Endothelial cell of umbilical vein (primary cell): Measurements from ENCODE around the gene CPNE7.

Experiments used
- EZH2 ChIP-seq: IDR thresholded peaks from 2 replicates; pipeline ENCODE4 v1.6.1; 2012; ENCODE audit warnings: borderline replicate concordance, low read depth, mild to moderate bottlenecking, moderate library complexity, low read length, inconsistent platforms; ENCODE audit not compliant: severe bottlenecking
- POLR2A ChIP-seq: IDR thresholded peaks from 2 replicates; pipeline ENCODE4 v1.6.1; 2012; ENCODE audit warnings: low read depth, mild to moderate bottlenecking, control low read depth, low read length
- TF ChIP-seq, protein P1 (sequence below), 2 donors: IDR thresholded peaks; 1 replicate in 1 of 2; 2 replicates in 1 of 2; pipeline ENCODE4 v1.5.1; 2011; ENCODE audit warnings: low read length in 2 of 2, mild to moderate bottlenecking in 2 of 2, moderate library complexity in 2 of 2, control low read depth in 1 of 2, inconsistent platforms in 1 of 2, low read depth in 1 of 2; ENCODE audit not compliant: insufficient read depth in 1 of 2; ENCODE audit errors: extremely low read depth in 1 of 2

DNA sequence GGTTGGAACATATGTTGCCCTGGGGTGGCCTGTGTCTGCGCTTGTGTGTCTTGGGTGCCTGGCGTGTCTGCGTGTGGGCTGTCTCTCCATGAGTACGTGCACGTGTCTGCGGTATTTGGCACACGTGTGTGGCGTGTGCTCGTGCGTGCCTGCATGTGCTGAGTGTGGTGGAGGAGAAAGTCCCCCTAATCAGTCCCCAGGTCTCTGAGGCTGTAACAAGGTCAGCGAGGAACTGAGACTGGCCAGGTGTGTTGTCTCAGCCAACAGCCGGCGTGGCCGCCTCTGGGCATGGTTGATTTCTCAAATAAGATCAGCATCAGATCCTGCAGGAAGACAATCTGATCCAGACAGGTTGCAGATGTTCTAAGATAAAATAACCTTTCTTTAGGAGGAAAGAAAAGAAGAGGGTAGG, 3.5 kb upstream of the CPNE7 start:
- TF ChIP-seq, protein P1, sequence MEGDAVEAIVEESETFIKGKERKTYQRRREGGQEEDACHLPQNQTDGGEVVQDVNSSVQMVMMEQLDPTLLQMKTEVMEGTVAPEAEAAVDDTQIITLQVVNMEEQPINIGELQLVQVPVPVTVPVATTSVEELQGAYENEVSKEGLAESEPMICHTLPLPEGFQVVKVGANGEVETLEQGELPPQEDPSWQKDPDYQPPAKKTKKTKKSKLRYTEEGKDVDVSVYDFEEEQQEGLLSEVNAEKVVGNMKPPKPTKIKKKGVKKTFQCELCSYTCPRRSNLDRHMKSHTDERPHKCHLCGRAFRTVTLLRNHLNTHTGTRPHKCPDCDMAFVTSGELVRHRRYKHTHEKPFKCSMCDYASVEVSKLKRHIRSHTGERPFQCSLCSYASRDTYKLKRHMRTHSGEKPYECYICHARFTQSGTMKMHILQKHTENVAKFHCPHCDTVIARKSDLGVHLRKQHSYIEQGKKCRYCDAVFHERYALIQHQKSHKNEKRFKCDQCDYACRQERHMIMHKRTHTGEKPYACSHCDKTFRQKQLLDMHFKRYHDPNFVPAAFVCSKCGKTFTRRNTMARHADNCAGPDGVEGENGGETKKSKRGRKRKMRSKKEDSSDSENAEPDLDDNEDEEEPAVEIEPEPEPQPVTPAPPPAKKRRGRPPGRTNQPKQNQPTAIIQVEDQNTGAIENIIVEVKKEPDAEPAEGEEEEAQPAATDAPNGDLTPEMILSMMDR (IDR thresholded peaks at IDR 0.05; ENCODE audit: extremely low read depth in 1 of 2, insufficient read depth in 1 of 2, low read depth in 1 of 2, low read length in 2 of 2) = no peak
- no peak for TF ChIP-seq EZH2
- TF ChIP-seq POLR2A = no peak
